B cell (primary cell): ENCODE data around the gene SFMBT2.

Source experiments
- CTCF ChIP-seq: fragments of 200-600 bp; IDR thresholded peaks from one replicate; pipeline ENCODE4 v1.8.0; 2022; ENCODE audit warnings: antibody characterized with exemption, mild to moderate bottlenecking
- EZH2 ChIP-seq: IDR thresholded peaks from 2 replicates; pipeline ENCODE4 v1.6.1; 2012; ENCODE audit warnings: borderline replicate concordance, low read depth, mild to moderate bottlenecking, moderate library complexity, low read length; ENCODE audit not compliant: insufficient read depth, poor library complexity, severe bottlenecking

- TF ChIP-seq CTCF, result no peak
- no peak for TF ChIP-seq EZH2
These were observed 249.2 kb downstream of the SFMBT2 start for GRCh38 chr10:7161484-7162250.
